ENCODE measurements around the gene SLC17A8. TPM values are rescaled to one million over a fixed set of nuclear protein-coding genes. Genes with fewer than 3 reads are reported as not detected.
"Not testable (repeated sequence)": the region's sequence is repeated elsewhere in the genome, so short reads cannot be mapped to it uniquely, and the experiment has no call there.

The SLC17A8 gene
- total RNA-seq, 1 experiment from 2014 or later = not detected

- no peak for TF ChIP-seq CTCF (IDR thresholded peaks at IDR 0.05; ENCODE audit: unreplicated experiment)
- no TSS peak for BruUV-seq (replicated peaks)
- Mint-ChIP-seq H3K27me3 (ENCODE audit: insufficient read depth, unreplicated experiment) (peaks cover 4% of the 10 kb centered on the region), H3K4me3 (ENCODE audit: unreplicated experiment) (no peak overlapping the region), H3K36me3 (ENCODE audit: insufficient read depth, unreplicated experiment) (no peaks in the 10 kb centered on the region), H3K9me3 (ENCODE audit: unreplicated experiment) (no peaks in the 10 kb centered on the region), H3K4me1 (ENCODE audit: insufficient read depth, unreplicated experiment) (no peaks in the 10 kb centered on the region), H3K27ac (ENCODE audit: low read depth, unreplicated experiment) (no peak overlapping the region)
- POLR2A ChIA-PET = no interaction called here
- DNase-seq (ENCODE audit: unreplicated experiment) = no peak
- CTCF ChIA-PET = interaction anchor here (0.7 to 1.3 kb wide), 3 partner anchors 10 to 180 kb away, joined by 3 to 6 read pairs (median 5); no protein-coding TSS in a partner anchor
- intact Hi-C loops (cut with micrococcal nuclease) = no loop called here
Observed at GRCh38 chr12:100414739-100415138, 57.9 kb downstream of the SLC17A8 start.

GRCh38 chr12:100422646-100423045, 65.8 kb downstream of the SLC17A8 start:
- no TSS peak for BruUV-seq (replicated peaks)
- CTCF ChIA-PET = interaction anchor here (0.9 to 1.0 kb wide), 2 partner anchors 9 to 18 kb away, joined by 3 read pairs; no protein-coding TSS in a partner anchor
- no peak for TF ChIP-seq CTCF (IDR thresholded peaks at IDR 0.05; ENCODE audit: unreplicated experiment)
- Mint-ChIP-seq H3K36me3 (ENCODE audit: insufficient read depth, unreplicated experiment) (no peaks in the 10 kb centered on the region), H3K27me3 (ENCODE audit: insufficient read depth, unreplicated experiment) (peaks cover 11% of the 10 kb centered on the region), H3K4me1 (ENCODE audit: insufficient read depth, unreplicated experiment) (peaks cover 13% of the 10 kb centered on the region), H3K4me3 (ENCODE audit: unreplicated experiment) (no peak overlapping the region), H3K9me3 (ENCODE audit: unreplicated experiment) (peaks cover 8% of the 10 kb centered on the region), H3K27ac (ENCODE audit: low read depth, unreplicated experiment) (no peak overlapping the region)
- POLR2A ChIA-PET = no interaction called here
- intact Hi-C loops (cut with micrococcal nuclease) = no loop called here
- no peak for DNase-seq (ENCODE audit: unreplicated experiment)

GRCh38 chr12:100426145-100426544, 69.3 kb downstream of the SLC17A8 start:
- H3K36me3 Mint-ChIP-seq (ENCODE audit: insufficient read depth, unreplicated experiment) = no peaks in the 10 kb centered on the region
- no peak overlapping the region for H3K4me3 Mint-ChIP-seq (ENCODE audit: unreplicated experiment)
- ChIA-PET POLR2A (interaction anchor here (0.6 kb wide), 1 partner anchor 9 kb away, joined by 4 read pairs; no protein-coding TSS in a partner anchor), CTCF (interaction anchor here (0.7 to 1.6 kb wide), 8 partner anchors 10 to 191 kb away, joined by 3 to 6 read pairs (median 3); no protein-coding TSS in a partner anchor)
- no peak overlapping the region for H3K27ac Mint-ChIP-seq (ENCODE audit: low read depth, unreplicated experiment)
- no TSS peak for BruUV-seq (replicated peaks)
- no peaks in the 10 kb centered on the region for H3K27me3 Mint-ChIP-seq (ENCODE audit: insufficient read depth, unreplicated experiment)
- intact Hi-C loops (cut with micrococcal nuclease) = no loop called here
- DNase-seq (ENCODE audit: unreplicated experiment) = no peak
- no peak for TF ChIP-seq CTCF (IDR thresholded peaks at IDR 0.05; ENCODE audit: unreplicated experiment)
- H3K9me3 Mint-ChIP-seq (ENCODE audit: unreplicated experiment) = peaks cover 15% of the 10 kb centered on the region
- peaks cover 14% of the 10 kb centered on the region for H3K4me1 Mint-ChIP-seq (ENCODE audit: insufficient read depth, unreplicated experiment)

GRCh38 chr12:100427078-100427477, 70.2 kb downstream of the SLC17A8 start:
- Mint-ChIP-seq H3K27me3 (ENCODE audit: insufficient read depth, unreplicated experiment) (no peaks in the 10 kb centered on the region), H3K4me3 (ENCODE audit: unreplicated experiment) (no peak overlapping the region), H3K36me3 (ENCODE audit: insufficient read depth, unreplicated experiment) (no peaks in the 10 kb centered on the region), H3K4me1 (ENCODE audit: insufficient read depth, unreplicated experiment) (peaks cover 14% of the 10 kb centered on the region), H3K27ac (ENCODE audit: low read depth, unreplicated experiment) (no peak overlapping the region), H3K9me3 (ENCODE audit: unreplicated experiment) (peaks cover 15% of the 10 kb centered on the region)
- CTCF ChIA-PET = interaction anchor here (1.2 to 1.6 kb wide), 2 partner anchors 13 to 15 kb away, joined by 3 to 6 read pairs; no protein-coding TSS in a partner anchor
- DNase-seq (ENCODE audit: unreplicated experiment) = peak; percentile 67
- POLR2A ChIA-PET = interaction anchor here (0.5 kb wide), 1 partner anchor 575 kb away, joined by 3 read pairs; no protein-coding TSS in a partner anchor
- no peak for TF ChIP-seq CTCF (IDR thresholded peaks at IDR 0.05; ENCODE audit: unreplicated experiment)
- intact Hi-C loops (cut with micrococcal nuclease) = no loop called here
- no TSS peak for BruUV-seq (replicated peaks)

- H3K36me3 Mint-ChIP-seq (ENCODE audit: insufficient read depth, unreplicated experiment); BruUV-seq (replicated peaks); POLR2A ChIA-PET; H3K27me3 Mint-ChIP-seq (ENCODE audit: insufficient read depth, unreplicated experiment); intact Hi-C loops (cut with micrococcal nuclease); CTCF ChIA-PET; DNase-seq (ENCODE audit: unreplicated experiment); H3K4me3 Mint-ChIP-seq (ENCODE audit: unreplicated experiment); H3K27ac Mint-ChIP-seq (ENCODE audit: low read depth, unreplicated experiment): not testable (repeated sequence)
- Mint-ChIP-seq H3K4me1 (ENCODE audit: insufficient read depth, unreplicated experiment) (peaks cover 14% of the 10 kb centered on the region), H3K9me3 (ENCODE audit: unreplicated experiment) (peaks cover 15% of the 10 kb centered on the region)
Observed at GRCh38 chr12:100430251-100430650, 73.4 kb downstream of the SLC17A8 start.
